HG02943 (cell line): Measurements from ENCODE around the gene HDAC4.

Experiments
- ATAC-seq: cut with Tn5 transposase; IDR thresholded peaks from one replicate; pipeline ENCODE4 v1.9.1; 2021; ENCODE audit warnings: mild to moderate bottlenecking, low read depth, moderate library complexity; ENCODE audit not compliant: unreplicated experiment

HDAC4 gene

DNA sequence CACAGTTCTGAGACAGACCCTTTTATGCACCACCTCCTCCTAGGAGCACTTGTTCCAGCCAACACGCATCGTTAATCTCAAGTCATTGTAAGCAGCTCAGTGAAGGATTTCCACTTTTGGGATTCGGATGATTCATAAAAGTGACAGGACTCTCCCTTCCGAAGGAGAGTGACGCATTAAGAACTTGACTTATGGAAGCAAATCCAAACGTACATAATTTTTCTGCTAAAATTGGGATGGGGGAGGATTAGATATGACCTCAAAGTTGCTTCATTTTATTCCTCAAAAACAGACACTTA, 387.2 kb downstream of the HDAC4 start:
- ATAC-seq, result no peak

- ATAC-seq, result no peak
Measured at GRCh38 chr2:239012936-239013677, 387.7 kb downstream of the HDAC4 start.

DNA sequence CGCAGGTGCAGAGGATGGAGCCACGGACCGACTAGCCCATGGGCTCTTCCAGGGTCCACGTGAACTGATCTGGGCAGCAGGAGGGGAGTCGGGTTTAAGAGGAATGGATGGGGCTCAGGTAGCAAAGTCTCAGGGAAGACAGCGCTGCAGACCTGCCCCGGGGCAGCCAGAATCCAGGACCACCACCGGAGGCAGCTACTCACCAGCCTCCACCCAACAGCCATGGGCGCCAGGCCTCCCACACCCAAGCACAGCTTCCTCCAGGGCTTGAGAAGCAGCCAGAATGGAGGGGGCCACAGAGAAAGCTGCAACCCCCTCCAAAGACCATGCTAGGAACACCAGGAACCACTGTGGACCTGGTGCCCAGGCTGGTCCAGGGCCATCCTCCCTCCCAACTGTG, 388.6 kb downstream of the HDAC4 start:
- ATAC-seq, result no peak

GRCh38 chr2:239009589-239009961, 391.2 kb downstream of the HDAC4 start:
- ATAC-seq, result no peak

DNA sequence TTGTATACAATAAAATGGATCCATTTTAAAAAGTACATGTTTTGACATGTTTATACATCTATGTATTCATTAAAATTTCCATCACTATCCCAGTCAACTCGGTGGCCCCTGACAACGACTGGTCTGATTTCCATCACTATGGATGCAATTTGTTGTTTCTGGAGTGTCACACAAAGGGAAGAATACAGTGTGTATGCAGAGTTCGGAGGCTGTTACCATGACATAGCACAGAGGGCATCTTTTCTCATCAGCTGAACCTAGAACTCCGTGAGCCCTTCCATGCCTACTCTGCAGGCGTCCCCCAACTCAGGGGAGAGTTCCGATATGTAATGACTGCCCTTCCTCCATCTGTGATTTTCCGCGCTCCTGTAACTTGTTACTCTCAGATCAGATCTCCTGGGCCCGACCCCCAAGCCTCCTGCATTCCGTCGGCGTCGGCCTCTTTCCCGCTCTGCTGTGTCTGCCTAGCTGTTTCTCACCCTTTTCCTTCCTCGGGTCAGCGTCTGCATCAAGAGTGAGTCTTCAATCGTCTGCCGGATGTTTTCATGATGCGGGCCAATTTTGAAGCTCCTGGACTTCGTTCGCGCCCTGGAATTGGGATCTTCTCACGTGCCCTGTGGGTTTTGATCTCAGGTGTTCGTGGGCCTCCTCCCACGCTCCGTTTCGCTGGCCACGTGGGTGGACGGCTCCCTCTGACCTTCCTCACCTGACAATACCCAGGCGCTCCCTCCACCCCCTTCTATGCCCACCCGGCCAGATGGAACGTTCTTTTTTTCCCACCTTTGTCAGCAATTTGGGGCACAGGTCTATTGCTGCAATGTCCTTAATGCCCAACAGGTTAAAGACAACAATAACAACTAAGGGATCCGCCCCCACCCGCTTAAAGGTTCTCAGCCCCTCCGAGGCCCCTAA, 391.9 kb downstream of the HDAC4 start:
- no peak for ATAC-seq

- no peak for ATAC-seq
Measured at GRCh38 chr2:239008004-239008403, 392.8 kb downstream of the HDAC4 start.

DNA sequence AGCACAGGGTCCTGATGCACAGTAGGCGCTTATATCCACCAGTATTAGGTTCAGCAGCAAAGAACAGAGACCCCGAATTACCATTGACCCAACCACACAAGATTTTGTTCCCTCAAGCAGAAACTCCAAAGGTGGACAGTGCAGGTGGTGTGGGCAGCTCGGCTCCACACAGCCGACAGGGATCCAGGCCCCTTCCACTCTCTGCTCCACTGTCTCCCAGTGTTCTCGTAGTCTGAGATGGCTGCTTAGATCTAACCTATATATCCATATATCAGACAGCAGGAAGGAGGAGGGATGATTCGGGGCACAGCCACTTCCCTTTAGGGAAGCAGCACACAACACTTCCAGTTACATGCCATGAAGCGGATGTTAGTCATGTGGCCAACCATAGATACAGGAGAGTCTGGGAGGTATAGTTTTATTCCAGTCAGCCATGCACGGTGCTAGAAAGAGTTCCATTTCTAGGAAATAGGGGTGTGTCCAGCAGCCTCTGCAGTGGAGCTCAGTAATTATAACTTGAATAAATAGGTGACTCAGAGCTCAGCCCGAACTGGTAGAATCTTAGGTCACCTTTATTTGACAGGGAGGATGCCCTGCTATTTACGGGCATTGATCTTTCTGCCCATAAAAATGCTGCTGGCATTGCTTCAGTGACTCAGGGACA, 394.1 kb downstream of the HDAC4 start:
- no peak for ATAC-seq

GRCh38 chr2:239005586-239005985, 395.2 kb downstream of the HDAC4 start:
- ATAC-seq, result no peak

DNA sequence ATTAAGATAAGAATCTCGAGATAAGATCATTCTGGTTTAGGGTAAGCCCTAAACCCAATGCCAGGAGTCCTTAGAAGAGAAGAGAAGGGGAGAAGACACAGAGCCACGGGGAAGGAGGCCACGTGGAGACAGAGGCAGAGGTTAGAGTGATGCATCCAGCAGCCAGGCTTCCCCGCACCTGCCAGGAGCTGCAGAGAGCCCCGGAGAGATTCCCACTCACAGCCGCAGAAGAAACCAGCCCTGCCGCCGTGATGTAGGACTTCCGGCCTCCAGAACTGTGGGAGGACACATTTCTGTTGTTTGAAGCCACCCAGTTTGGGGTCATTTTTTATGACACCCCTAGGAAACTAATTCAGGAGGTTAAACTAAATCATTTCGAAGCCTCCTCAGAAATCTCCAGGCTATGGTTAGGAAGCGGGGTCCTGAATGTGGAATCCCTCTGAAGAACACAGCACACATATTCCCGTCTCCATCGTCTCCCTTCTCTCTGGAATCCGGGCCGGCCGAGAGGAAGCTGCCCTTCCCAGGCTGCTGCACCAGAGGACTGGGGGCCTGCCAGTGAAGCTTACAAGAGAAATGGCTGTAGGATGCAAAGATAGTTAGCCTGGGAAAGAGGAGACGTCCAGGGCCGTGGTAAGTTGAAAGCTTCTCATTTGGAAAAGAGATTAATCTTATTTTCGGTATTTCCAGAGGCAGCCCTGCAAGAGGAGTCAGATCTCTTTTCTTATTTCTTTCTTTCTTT, 396.4 kb downstream of the HDAC4 start:
- no peak for ATAC-seq

GRCh38 chr2:239003624-239004273, 397.1 kb downstream of the HDAC4 start:
- no peak for ATAC-seq

GRCh38 chr2:239002954-239003623, 397.7 kb downstream of the HDAC4 start:
- no peak for ATAC-seq

- no peak for ATAC-seq
Measured at GRCh38 chr2:239002591-239002953, 398.2 kb downstream of the HDAC4 start.

DNA sequence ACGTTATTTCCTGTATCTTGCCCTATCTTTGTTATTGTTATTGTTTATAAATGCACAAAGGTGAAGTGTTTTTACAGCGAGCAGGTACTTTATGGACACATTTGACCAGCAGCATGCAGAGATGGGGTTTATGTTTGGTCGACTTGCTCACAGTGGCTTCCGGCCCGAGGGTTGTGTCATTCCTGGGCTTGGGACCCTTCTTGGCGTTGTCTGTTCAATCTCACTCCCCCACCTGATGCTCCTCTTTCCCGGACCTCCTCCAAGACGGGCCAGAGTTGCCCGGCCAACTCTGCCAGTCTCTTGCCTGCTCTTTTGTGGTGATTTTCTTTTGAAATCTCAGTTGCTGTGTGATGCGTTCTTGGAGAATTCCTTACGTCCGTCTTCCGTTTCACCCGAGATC, 399.0 kb downstream of the HDAC4 start:
- no peak for ATAC-seq

DNA sequence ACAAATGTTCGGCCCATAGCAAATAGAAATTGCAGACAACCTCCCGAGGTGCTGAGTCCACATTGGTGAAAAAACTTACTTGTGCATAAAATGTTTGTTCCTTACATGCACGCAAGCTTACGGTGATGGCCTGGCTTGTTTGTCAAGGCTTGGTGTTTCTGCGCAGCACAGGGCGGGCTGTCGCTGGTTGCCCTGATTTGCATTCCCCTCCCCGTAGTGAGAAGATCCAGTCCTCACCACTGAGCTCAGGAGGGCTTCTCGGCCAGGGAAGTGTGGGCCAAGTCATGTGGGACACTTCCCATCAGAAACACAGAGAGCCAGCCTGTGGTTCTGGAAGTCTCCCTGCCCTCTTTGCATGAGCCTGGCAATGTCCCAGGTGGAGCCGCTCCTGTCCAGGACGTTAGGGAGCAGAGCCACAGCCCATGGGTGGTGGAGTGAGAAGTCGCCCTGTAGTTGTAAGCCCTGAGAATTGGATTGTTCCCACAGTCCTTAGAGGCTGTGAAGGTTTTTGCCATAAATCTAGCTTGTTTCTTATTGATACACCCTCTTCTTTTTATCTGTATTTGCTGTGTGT, 400.2 kb downstream of the HDAC4 start:
- ATAC-seq, result no peak

DNA sequence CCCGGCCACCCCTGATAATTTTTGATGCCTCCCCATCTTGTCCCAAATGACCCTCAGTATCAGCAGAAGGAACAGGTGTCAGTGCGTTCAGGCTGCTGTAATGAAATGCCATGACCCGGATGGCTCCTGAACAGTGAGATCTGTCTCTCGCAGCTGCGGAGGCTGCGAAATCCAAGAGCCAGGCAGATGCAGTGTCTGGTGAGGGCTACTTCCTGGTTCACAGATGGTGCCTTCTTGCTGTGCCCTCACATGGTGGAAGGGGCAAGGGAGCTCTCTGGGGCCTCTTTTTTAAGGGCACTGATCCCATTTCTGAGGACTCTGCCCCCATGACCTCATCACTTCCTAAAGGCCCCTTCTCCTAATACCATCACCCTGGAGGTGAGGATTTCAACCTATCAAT, 400.7 kb downstream of the HDAC4 start:
- ATAC-seq, result no peak

DNA sequence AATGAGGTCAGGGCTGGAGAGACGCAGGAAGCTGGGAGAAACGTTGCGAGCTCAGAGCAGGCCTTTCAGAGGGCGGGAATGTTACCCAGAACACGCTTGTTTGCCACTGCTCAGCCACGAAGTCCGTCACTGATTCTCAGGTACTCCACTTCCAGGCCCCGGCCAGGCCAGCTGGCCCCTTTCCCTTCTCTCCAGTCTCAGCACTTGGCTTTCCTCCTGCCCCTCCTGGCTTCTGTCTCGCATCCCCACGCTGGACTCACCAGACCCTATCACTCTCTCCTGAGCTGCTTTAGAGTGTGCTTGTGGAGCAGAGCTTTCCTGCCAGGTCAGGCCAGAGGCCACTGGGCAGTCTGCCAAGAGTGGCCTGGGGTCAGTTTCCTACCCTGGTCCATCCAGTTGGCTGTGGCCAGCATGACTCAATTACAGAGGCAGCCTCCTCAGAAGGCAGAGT, 401.5 kb downstream of the HDAC4 start:
- no peak for ATAC-seq

- no peak for ATAC-seq
Measured at GRCh38 chr2:238998801-238999200, 402.0 kb downstream of the HDAC4 start.
